DMS53 treated with DMSO at 0.1 percent for 48 hours (cell line): ENCODE measurements around the gene FOXB2.

ENCODE experiments used
- DNase-seq: peaks from one replicate; lab custom pipeline; 2025; ENCODE audit not compliant: unreplicated experiment; lab: John Stamatoyannopoulos, UW

The FOXB2 gene

DNA sequence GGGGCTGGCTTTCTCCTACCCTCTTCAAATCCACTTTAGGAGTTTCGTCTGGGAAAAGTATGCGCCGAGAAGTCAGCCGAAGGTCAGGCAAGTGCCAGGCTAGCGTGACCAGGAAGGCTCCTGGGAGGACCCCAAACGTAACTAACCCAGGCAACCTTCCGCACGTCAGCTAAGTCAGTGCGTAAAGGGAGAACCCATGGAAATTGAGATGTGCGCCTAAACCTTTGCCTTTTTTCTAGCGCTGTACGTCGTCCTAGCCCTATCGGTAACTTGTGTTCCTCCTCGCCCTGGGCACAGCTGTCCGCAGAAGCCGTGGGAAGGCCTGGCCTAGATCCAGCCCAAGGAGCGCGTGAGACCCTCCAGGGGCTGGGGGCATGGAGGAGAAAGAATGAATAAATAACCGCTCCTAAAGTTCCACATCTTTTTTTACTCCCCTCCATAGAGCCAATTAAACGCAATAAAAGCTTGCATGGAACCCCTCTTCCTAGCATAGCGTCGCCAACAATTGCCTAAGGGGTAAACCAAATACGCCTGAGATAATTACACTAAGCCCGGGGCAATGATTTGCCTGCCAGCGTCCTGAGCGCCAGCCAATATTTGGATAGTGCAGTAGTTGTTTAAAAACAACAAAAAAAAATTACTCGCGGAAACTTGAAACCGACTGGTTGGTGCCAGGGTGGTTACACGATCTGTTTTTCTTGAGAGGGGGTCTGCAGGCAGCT, 4.0 kb upstream of the FOXB2 start:
- DNase-seq = no peak

DNA sequence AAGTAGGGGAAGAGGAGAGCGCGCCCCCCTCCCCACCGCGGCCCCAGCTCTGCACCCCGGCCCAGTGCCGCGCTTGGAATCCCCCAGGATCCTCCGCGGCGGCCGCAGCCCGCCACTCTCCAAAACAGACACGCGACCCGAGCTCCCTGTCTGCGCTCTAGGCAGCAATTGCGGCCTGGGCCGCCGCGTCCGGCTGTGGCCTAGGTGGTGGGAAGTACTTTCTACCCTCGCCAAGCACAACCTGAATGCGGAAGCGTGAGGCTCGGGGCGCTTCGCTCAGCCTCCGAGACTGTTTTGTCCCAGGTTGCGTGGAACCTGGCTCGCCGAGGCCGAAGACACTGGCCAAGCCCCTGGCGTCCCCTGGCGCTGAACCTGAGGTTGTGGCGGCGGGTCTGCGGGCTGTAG, 3.3 kb upstream of the FOXB2 start:
- no peak for DNase-seq

DNA sequence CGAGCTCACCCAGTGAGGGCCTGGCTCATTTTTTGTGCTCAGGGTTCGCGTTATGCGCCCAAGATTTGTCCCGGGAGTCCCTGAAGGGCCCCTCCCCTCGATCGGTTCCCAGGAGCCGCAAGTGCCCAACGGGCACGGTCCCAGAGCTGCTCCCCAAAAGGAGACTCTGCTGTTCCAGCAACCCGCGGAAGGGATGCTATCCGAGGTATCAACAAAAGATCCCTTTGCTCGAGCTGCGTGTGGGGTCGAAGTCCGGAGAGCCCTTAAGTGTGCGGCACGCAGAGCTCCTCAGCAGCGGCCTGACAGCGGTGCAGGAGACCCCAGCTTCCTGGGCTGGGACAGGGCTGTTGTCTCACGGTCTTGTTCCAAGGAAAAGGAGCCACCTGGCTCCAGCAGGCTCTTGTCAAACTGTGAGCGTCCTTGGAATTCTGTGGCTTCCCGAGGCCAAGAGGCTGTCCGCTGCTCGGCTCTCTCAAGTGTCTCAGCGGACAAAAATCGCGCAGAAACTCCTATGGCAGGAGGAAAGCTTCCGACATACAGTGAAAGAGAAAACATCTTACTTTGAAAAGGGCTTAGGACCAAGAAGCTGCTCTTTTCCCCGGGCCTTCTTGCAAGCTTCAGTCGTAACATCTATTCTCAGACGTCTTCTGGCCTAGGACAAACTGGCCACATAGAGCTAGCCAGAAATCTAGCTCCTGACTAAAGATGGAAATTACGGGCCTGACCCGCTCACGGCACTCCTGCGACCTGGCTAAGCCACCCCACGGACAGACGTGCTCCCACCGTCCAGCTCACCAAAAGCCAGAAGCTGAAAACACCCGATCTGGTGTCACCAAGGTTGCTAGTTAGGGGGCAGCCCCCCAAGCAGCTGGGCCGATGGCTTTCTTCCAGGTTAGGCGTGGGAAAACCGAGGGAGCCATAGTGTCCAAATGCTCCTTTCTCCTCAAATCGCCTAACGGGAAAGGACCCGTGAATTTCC, 2.6 kb upstream of the FOXB2 start:
- no peak for DNase-seq

DNA sequence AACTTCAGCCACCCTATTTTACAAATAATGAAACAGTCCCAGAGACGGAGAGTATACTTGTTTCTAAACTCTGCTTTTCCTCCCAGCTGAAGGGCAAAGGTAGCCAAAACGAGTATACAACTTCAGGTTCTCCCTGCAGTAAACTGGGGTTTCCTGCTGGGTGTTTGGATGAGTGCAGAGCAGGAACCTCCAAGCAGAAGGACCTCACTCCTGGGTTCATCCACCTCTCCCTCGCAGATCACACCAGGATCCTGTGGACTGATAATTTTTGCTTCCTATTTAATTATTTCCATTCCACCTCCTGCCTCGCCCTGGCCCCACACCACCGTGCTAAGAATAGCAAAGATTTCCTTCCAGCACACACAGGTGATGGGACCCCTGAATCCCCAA, 2.0 kb upstream of the FOXB2 start:
- no peak for DNase-seq

DNA sequence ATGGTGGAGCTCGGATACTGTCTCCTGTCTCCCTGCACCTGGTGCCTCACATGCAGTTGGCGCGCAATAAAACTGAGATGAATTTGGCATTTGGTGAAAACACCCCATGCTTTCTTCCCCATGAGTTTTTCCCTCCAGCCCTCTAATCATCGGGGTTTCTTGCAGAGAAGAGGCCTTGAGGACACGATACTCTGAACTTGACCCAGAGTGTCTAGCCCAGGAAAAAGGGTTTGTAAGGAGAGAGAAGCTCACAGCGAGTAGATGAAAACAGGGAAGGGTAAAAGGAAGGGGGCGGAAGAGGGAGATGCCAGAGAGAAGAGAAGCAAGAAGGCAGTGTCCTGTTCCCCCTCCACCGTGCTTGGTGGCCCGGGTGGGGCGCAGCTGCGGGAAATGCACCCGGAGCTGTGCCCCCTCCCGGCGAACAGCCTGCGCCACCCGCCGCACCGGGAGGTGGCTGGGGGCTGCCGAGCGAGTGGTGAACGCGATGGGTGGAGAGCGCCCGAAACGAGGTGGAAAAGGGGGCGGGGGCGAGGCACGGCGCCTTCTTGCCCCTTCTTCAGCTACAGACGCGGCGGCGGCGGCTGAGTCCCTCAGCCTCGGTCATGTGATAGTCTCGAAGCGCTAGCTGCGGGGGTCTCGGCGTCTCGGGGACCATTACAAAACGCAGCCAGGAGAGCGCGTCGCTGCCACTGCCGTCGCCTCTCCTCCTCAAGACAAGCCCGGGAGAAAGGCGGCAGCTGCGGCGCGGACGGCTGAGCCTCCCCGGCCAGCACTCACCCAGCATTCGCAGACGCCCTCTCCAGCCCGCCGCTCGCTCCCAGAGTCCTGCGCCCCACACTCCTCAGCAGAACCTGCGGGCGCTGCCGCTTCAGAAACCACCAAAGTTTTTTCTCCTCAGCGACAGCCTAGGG, 1.1 kb upstream of the FOXB2 start:
- no peak for DNase-seq

DNA sequence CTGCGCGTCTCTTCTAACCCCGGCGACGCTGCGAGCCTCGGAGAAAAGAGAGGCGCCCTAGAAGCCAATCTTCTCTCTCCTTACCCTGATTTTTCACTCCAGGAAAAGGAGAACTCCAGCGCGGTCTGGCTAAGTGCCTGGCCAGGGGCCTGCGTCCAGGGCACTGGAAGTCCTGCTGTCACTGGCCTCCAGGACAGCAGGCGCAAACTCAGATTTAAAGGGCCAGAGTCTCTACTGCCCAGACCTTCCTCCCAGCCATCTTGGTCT, 553 bp upstream of the FOXB2 start:
- DNase-seq = no peak

DNA sequence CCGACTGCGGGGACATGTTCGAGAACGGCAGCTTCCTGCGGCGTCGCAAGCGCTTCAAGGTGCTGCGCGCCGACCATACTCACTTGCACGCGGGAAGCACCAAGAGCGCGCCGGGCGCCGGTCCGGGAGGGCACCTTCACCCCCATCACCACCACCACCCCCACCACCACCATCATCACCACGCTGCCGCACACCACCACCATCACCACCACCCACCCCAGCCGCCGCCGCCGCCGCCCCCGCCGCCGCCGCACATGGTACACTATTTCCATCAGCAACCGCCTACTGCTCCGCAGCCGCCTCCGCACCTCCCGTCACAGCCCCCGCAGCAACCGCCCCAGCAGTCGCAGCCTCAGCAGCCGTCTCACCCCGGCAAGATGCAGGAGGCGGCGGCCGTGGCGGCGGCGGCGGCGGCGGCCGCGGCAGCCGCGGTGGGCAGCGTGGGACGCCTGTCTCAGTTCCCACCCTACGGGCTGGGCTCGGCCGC, 514 bp downstream of the FOXB2 start:
- DNase-seq = no peak

DNA sequence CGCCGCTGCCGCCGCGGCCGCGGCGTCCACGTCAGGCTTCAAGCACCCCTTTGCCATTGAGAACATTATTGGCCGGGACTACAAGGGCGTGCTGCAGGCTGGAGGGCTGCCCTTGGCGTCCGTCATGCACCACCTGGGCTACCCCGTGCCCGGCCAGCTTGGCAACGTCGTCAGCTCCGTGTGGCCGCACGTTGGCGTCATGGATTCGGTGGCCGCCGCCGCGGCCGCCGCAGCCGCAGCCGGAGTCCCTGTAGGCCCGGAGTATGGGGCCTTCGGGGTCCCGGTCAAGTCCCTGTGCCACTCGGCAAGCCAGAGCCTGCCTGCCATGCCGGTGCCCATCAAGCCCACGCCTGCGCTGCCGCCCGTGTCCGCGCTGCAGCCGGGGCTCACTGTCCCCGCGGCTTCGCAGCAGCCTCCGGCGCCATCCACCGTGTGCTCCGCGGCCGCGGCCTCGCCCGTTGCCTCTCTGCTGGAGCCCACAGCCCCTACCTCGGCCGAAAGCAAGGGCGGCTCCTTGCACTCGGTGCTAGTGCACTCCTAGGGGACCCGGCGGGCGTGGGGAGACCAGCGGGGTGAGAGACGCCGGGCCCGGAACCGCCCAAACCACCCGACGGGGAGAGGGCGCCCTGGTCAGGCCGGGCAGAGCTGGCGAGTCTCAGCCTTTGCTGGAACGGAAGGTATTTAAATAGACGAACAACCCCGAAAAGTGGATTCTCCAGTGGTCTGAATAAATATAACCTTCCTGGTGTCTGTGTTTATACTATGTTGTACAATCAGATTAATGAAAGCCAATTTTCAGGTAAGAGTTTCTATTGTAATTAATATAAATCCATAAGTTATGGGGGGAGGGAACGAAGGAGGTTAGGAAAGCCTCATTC, 1.2 kb downstream of the FOXB2 start:
- DNase-seq = peak; percentile 19

DNA sequence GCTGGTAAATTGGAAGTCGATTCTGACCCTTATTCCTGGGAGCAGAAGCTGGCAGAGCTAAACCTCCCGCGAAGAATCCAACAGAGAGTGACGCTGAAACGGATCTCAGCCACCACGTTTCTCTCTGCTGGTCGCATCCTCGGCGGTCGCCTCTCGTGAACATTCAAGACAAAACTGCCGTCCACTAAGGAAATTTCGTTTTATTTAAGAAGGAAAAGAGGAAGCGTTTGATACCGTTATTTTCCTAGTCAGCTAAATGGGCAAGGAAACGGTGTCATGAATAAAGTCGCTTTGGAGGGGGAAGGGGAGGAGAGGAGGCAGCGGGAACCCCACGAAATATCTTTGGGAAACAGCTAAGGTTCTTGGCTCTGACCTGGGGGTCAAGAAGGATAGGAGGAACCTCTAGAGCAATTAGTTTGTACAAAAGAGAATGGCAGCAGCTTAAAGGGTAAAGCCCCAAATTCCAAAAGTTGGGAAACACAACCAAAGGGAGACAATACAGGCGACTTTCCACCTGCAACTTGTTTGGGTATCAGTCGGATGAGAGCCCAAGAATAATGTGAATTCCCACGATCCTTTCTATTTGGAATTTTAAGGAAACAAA, 1.9 kb downstream of the FOXB2 start:
- no peak for DNase-seq

DNA sequence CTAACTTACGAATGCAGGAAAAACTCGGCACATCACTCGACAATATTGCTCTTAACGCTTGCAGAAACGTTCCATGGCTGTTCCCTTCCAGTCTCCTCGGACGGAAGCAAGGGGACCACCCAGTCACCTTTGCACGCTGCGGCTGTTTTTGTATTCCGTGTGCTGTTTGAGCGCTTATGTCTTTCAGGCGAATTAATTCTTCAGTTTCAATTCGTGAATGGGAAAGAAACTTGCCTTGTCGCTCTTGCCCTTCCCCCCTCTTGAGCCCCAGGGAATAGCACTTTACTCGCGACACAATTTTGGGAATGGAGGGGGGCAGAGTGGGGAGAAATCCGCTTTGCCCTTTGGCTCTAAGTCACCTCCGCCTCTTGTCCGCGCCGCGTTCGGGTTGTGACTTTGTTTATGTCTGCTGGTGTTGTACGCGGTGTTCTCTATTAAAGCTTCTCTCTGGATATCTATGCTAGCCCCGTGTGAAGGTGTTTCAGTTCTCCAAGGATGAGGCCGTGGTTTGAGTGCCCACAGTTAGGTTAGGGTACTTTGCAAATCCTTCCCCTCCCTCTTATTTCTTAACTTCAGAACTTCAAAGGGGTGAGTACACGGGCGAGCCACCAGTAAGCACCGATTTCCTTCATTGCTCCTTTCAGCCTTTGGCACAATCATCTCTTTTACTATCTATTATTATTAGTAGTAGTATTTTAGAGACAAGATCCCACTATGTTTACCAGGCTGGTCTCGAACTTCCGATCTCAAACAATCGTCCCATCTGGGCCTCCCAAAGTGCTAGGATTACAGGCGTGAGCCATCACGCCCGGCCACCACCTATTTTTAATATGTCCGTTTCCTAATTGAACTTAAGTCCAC, 2.7 kb downstream of the FOXB2 start:
- DNase-seq = no peak

DNA sequence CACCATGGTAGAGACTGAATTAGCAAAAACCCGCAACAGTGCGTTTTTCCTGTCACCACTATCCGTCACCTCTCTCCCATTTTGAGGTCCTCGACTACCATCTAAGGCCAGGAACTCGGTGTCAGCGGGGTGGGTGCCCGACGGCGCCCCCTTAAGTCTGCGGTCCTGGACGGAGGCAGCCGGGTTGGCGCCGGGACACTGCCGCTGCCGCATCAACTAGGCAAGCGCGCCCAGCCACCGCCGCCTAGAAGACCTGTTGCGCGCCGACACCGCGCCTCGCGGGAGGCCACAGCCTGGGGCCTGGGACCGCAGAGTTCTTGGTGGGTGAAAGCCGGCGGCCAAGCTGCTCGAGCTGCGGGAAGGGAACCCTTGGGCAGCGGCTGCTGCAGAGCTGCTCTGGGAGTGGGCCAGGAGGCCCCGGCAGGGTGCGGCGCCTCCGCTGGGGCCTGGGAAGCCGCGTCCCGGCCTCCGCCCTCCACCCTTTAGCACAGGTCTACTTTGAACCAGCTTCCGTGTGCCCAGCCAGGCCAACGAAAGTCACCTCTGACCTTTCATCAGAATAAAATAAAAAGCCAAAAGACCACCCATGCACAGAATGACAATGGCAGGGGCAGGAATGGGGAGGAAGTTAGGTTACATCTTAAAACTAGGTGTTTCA, 3.5 kb downstream of the FOXB2 start:
- DNase-seq = no peak

DNA sequence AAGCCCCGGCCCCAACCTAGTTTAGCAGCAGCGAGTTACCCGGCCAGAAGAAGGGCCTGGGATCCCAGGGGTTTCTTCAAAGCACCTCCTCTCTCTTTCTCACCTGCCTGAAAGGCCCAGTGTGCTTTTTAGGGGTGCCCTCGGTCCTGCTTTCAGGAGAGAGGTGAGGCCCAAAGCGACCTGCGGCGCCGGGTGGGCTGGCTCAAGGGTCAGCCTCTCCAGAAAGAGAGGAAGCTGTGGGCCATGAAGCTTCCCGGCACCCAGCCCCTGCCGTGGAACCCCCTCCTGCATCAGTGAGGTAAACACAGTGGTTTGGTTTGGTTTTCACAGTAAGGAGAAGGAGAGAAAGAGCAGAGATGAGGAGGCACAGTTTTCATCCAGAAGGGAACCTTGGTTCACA, 4.3 kb downstream of the FOXB2 start:
- DNase-seq = no peak

DNA sequence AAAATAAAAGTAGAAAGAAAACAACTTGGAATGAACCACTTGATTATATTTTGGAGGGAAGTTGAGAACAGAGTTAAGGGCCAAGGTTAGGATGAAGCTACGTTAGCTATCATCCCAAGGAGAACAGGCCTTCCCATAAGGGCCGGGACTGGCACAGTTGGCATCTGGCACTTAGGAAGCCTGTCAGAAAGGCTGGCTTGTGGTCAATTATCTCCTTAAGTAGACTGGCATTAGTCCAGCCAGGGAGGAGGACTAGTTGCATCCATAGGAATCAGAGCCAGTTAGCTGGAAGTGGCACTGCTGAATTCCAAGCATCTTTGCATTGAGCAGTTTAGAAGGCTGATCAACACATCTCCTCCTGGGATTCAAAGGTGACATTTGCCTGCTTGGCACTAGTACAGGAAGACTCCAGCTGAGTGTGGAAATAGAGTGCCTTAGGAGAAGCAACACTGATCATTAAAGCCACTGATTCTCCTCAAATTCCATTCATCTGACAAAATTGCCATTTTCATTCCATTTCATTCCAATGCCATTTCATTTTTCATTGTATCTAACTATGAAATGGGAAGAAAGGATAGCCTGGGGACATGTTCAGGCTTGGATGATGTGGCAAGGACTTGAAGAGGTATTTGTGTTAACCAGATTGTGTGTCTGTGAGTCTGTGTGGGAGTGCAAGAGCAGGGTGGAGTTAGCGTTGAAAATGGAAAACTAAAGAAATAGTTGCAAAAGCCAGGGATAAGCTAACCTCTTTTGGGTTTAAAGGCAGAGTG, 5.5 kb downstream of the FOXB2 start:
- DNase-seq = no peak

DNA sequence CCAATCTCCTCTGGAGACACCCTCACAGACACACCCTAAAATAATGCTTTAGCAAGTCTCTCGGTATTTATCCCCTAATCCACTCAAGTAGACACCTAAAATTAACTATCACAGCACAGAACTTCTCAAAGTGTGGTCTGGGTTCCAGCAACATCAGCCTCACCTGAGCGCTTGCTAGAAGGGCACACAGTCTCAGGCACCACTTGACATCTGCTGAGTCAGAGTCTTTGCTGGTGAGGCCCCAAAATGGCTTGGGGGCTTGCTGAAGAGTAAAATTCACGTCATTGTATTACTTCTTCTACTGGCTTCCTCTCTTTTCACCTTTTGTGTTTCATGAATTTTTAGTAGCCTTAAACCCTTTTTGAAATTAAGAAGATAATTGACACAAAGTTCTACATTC, 9.0 kb downstream of the FOXB2 start:
- no peak for DNase-seq

DNA sequence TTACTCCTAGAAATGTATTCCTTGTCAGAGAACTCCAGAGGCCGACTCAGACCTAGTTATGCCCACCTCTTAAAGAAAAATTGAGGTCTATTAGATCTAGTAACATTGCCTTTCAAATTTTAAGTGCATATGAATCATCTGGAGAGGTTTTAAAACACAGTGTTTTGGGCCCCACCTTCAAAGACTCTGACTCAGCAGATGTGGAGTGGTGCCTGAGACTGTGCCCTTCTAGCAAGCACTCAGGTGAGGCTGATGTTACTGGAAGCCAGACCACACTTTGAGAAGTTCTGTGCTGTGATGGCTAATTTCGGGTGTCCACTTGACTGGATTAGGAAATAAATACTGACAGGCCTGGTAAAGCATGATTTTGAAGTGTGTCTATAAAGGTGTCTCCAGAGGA, 10.6 kb downstream of the FOXB2 start:
- DNase-seq = no peak

DNA sequence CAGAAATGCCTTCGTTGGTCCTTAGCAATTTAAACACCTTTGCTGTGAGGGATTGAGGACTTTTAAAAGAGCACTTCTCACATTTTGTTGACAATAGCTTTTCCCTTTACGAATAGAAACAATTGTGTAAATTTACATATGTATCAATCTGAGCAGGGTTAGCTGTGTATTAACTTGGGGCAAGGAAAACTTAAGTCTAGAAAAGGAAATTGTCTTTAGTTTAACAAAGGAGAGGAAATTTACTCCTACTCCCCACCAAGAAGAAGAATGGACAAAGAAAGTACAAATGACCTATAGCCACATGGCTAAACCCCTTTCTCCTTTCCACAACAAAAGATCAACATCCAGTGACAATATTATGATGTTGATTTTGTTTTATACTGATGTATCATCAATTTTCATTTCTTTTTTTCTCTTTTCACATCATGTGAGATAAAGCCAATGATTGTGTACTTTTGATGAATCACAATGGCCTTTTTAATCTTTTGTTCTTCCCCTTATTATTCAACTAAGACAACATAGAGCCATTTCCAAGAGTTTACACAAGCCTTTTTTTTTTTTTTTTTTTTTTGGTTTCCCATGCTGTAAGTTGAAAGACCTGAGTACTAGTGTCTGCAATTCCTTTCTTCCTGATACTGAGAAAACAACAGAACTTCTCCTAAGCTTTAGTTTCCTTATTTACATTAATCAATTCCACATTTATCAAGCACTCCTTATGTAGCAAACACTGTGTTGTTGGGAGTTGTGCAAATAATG, 19.0 kb downstream of the FOXB2 start:
- DNase-seq = peak; percentile 39

DNA sequence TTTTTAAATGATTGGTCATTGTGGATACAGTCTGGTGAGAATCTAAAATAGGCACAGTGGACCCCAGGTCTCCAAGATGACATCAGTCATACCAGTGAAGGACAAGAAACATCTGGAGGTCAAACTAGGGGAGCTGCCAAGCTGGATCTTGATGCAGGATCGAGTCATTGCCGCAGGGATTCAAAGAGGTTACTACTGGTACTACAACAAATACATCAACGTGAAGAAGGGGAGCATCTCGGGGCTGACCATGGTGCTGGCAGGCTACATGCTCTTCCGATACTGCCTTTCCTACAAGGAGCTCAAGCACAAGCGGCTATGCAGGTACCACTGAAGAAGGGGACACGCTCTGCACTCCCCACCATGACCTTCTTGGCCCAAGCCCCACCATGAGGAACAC, 20.9 kb downstream of the FOXB2 start:
- DNase-seq = no peak
